A549 (cell line): Measurements from ENCODE around the gene ONECUT2. TPM values are rescaled to one million over a fixed set of nuclear protein-coding genes. Genes with fewer than 3 reads are reported as not detected.
"Not testable (repeated sequence)": the region's sequence is repeated elsewhere in the genome, so short reads cannot be mapped to it uniquely, and the experiment has no call there.

Experiments
- ATAC-seq, 2 experiments: fragments of 200-7000 bp in 1 of 2; fragments of >200 bp in 1 of 2; cut with Nextera tagmentation in 1 of 2; cut with Tn5 transposase in 1 of 2; 3 replicates each; pipeline versions ENCODE4 v1.8.0 to v1.9.1; 2018 to 2020; ENCODE audit warnings: mild to moderate bottlenecking in 1 of 2, moderate library complexity in 1 of 2
- CTCF ChIA-PET: fragments of 300-600 bp; sonication (Branson Sonifier 250); formaldehyde crosslinking; extraction: SDS; loops from one replicate; lab custom pipeline; 2021; ENCODE audit warnings: antibody characterized with exemption, inconsistent platforms; lab: Yijun Ruan, JAX
- POLR2A ChIA-PET: fragments of 350-600 bp; formaldehyde crosslinking; extraction: SDS; loops from one replicate; lab custom pipeline; 2021; ENCODE audit warnings: antibody characterized with exemption, inconsistent platforms; lab: Yijun Ruan, JAX
- DNase-seq, 2 experiments: peaks; one replicate each; pipeline versions ENCODE4 v3.0.0 to v3.0.0-alpha.2; 2011 to 2016; ENCODE audit warnings: low read depth in 1 of 2, low spot score in 1 of 2
- FAIRE-seq: peaks from 2 replicates; lab custom pipeline; 2011; peaks lifted over from hg19 to GRCh38; lab: Jason Lieb, UNC
- H3K27ac ChIP-seq, 2 experiments: fragments of >200 bp; sonication (Bioruptor Twin); formaldehyde crosslinking; 3 replicates each; pipeline ENCODE4 v1.5.1; 2016 to 2017
- H3K4me1 ChIP-seq: fragments of >200 bp; sonication (Bioruptor Twin); formaldehyde crosslinking; 3 replicates; pipeline ENCODE4 v1.6.1; 2016
- H3K4me2 ChIP-seq: fragments of >200 bp; sonication (Bioruptor Twin); formaldehyde crosslinking; 3 replicates; pipeline ENCODE4 v1.6.1; 2016
- H3K4me3 ChIP-seq: fragments of >200 bp; sonication (Bioruptor Twin); formaldehyde crosslinking; 3 replicates; pipeline ENCODE4 v1.5.1; 2016
- H3K9me3 ChIP-seq: fragments of >200 bp; sonication (Bioruptor Twin); formaldehyde crosslinking; 3 replicates; pipeline ENCODE4 v1.6.1; 2016
- CBX8 ChIP-seq: fragments of 200-600 bp; sonication (generic); IDR thresholded peaks from 2 replicates; pipeline ENCODE4 v1.6.1; 2016
- CEBPB ChIP-seq, 2 experiments: fragments of >200 bp in 1 of 2; sonication (Bioruptor Twin) in 1 of 2; formaldehyde crosslinking in 1 of 2; IDR thresholded peaks; 2 replicates each; pipeline ENCODE4 v1.6.1; 2012 to 2016
- CHD4 ChIP-seq: fragments of 200-600 bp; sonication (generic); IDR thresholded peaks from 2 replicates; pipeline ENCODE4 v1.6.1; 2016; ENCODE audit warnings: antibody characterized with exemption, mild to moderate bottlenecking, borderline replicate concordance
- EHMT2 ChIP-seq: fragments of 200-600 bp; sonication (generic); IDR thresholded peaks from 2 replicates; pipeline ENCODE4 v1.6.1; 2016; ENCODE audit warnings: antibody characterized with exemption, low read depth, mild to moderate bottlenecking, moderate library complexity
- JUN ChIP-seq, 2 experiments: fragments of >200 bp; sonication (Bioruptor Twin); formaldehyde crosslinking; IDR thresholded peaks; 2 replicates in 1 of 2; 3 replicates in 1 of 2; pipeline ENCODE4 v1.6.1; 2016 to 2017
- JUNB ChIP-seq: fragments of >200 bp; sonication (Bioruptor Twin); formaldehyde crosslinking; IDR thresholded peaks from 2 replicates; pipeline ENCODE4 v1.6.1; 2016
- TP53 ChIP-seq: fragments of 250-450 bp; sonication (Bioruptor Pico); IDR thresholded peaks from 2 replicates; pipeline ENCODE4 v1.5.0; 2021; ENCODE audit warnings: mild to moderate bottlenecking, moderate library complexity
- ZFP36 ChIP-seq: fragments of 450-650 bp; IDR thresholded peaks from 2 replicates; pipeline ENCODE4 v1.6.1; 2014; ENCODE audit warnings: borderline replicate concordance; ENCODE audit not compliant: partially characterized antibody
- WGBS: methylation state at CpG from one replicate; pipeline ENCODE4 v1.1.6; 2017; ENCODE audit errors: missing lambda C conversion rate; 5-methylcytosine and 5-hydroxymethylcytosine counted together
- polyA plus RNA-seq, 4 experiments: library from polyadenylated mRNA; depleted of rRNA in 3 of 4; stranded (reverse); fragments of >200 nt; fragmentation: RNase III in 1 of 4; extraction: RNeasy Plus Mini Kit Qiagen cat#74134 plus additional on column Dnase treatment in 1 of 4; gene quantifications; 2 replicates in 3 of 4; 3 replicates in 1 of 4; pipeline ENCODE4 v1.2.3, GENCODE V29; 2011 to 2017
- TF ChIP-seq, protein P1 (sequence below): fragments of >200 bp; sonication (Bioruptor Twin); formaldehyde crosslinking; IDR thresholded peaks from 3 replicates; pipeline ENCODE4 v1.5.1; 2016
- TF ChIP-seq, protein P2 (sequence below): fragments of 250-450 bp; sonication (Bioruptor Pico); IDR thresholded peaks from 2 replicates; pipeline ENCODE4 v1.5.0; 2021; ENCODE audit warnings: mild to moderate bottlenecking, moderate library complexity, borderline replicate concordance
- TF ChIP-seq, protein P3 (sequence below): fragments of >200 bp; sonication (Bioruptor Twin); formaldehyde crosslinking; IDR thresholded peaks from 3 replicates; pipeline ENCODE4 v1.6.1; 2016
- TF ChIP-seq, protein P4 (sequence below): fragments of 250-450 bp; sonication (Bioruptor Pico); IDR thresholded peaks from 2 replicates; pipeline ENCODE4 v1.5.0; 2020; ENCODE audit warnings: low read depth, mild to moderate bottlenecking, moderate library complexity

The ONECUT2 gene
- polyA plus RNA-seq, 2 of the 4 experiments (the other 2 are of a cell fraction), result 0.45 to 0.62 TPM

DNA sequence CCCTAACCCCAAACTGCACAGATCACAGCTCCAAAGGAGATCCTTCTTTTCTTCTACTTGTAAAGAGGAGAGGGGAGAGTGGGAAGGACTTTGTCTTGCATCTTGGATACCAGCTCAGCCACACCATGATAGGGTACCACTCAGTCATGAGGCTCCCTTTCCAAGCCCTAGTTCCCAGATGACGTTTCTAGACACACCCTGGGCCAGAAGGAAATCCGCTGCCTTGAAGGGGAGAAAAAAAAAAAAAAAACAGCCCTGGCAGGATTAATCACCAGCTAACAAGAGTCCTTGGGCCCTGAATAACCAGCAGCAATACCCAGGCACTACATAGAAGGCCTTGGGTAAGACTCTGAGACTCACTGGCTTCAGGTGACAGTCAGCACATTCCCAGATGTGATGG, 45.9 kb upstream of the ONECUT2 start (continued):
- TF ChIP-seq ZFP36, result no peak
- TF ChIP-seq, protein P1, sequence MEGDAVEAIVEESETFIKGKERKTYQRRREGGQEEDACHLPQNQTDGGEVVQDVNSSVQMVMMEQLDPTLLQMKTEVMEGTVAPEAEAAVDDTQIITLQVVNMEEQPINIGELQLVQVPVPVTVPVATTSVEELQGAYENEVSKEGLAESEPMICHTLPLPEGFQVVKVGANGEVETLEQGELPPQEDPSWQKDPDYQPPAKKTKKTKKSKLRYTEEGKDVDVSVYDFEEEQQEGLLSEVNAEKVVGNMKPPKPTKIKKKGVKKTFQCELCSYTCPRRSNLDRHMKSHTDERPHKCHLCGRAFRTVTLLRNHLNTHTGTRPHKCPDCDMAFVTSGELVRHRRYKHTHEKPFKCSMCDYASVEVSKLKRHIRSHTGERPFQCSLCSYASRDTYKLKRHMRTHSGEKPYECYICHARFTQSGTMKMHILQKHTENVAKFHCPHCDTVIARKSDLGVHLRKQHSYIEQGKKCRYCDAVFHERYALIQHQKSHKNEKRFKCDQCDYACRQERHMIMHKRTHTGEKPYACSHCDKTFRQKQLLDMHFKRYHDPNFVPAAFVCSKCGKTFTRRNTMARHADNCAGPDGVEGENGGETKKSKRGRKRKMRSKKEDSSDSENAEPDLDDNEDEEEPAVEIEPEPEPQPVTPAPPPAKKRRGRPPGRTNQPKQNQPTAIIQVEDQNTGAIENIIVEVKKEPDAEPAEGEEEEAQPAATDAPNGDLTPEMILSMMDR, result no peak

DNA sequence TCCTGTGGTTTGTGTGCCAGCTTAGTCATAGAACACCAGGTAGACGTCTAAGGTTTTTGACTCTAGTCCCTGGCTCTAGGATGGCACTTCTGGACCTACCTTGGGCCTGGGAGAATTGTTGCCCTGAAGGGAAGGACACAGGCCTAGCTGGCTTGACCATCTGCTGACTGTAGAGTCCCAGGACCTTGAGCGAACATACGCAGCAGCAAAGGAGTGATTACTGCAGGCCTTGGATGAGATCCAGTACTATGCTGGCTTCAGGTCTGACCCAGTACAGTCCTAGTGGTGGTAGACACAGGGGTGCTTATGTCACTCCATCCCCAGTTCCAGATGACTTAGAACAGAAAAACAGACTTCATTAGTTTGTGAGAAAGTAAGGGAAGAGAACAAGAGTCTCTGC, 45.1 kb upstream of the ONECUT2 start:
- TF ChIP-seq, protein P2, sequence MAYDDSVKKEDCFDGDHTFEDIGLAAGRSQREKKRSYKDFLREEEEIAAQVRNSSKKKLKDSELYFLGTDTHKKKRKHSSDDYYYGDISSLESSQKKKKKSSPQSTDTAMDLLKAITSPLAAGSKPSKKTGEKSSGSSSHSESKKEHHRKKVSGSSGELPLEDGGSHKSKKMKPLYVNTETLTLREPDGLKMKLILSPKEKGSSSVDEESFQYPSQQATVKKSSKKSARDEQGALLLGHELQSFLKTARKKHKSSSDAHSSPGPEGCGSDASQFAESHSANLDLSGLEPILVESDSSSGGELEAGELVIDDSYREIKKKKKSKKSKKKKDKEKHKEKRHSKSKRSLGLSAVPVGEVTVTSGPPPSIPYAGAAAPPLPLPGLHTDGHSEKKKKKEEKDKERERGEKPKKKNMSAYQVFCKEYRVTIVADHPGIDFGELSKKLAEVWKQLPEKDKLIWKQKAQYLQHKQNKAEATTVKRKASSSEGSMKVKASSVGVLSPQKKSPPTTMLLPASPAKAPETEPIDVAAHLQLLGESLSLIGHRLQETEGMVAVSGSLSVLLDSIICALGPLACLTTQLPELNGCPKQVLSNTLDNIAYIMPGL, result no peak
- TF ChIP-seq TP53 (no peak), JUNB (no peak), EHMT2 (no peak), JUN (IDR thresholded peaks at IDR 0.05) (no peak), CEBPB (IDR thresholded peaks at IDR 0.05) (no peak), CBX8 (no peak), CHD4 (no peak)
- TF ChIP-seq, protein P3, sequence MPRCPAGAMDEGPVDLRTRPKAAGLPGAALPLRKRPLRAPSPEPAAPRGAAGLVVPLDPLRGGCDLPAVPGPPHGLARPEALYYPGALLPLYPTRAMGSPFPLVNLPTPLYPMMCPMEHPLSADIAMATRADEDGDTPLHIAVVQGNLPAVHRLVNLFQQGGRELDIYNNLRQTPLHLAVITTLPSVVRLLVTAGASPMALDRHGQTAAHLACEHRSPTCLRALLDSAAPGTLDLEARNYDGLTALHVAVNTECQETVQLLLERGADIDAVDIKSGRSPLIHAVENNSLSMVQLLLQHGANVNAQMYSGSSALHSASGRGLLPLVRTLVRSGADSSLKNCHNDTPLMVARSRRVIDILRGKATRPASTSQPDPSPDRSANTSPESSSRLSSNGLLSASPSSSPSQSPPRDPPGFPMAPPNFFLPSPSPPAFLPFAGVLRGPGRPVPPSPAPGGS, result no peak
- TF ChIP-seq, protein P4, sequence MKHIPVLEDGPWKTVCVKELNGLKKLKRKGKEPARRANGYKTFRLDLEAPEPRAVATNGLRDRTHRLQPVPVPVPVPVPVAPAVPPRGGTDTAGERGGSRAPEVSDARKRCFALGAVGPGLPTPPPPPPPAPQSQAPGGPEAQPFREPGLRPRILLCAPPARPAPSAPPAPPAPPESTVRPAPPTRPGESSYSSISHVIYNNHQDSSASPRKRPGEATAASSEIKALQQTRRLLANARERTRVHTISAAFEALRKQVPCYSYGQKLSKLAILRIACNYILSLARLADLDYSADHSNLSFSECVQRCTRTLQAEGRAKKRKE (CRISPR knock-in tag), result no peak
- Histone ChIP-seq H3K4me2 (no peak overlapping the region), H3K4me1 (no peaks in the 10 kb centered on the region), H3K9me3 (no peaks in the 10 kb centered on the region; the same call in 2 of the 3 replicates), H3K4me3 (no peak overlapping the region), H3K27ac (no peak overlapping the region)
- FAIRE-seq, result no peak
- ATAC-seq, result no peak
- WGBS, result 17% methylated on average over 2 of the region's 3 CpGs
- POLR2A ChIA-PET, result no interaction called here
- CTCF ChIA-PET, result interaction anchor here (1.3 to 1.7 kb wide), 2 partner anchors 154 to 520 kb away, joined by 3 to 4 read pairs; no protein-coding TSS in a partner anchor
- DNase-seq, result no peak

DNA sequence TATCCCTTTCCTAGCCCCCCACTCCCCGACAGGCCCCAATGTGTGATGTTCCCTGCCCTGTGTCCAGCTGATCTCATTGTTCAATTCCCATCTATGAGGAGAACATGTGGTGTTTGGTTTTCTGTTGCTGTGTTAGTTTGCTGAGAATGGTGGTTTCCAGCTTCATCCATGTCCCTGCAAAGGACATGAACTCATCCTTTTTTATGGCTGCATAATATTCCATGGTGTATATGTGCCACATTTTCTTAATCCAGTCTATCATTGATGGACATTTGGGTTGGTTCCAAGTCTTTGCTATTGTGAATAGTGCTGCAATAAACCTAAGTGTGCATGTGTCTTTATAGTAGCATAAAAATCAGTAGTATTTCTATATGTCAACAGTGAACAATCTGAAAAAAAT, 40.4 kb upstream of the ONECUT2 start:
- ATAC-seq, POLR2A ChIA-PET, FAIRE-seq, H3K4me2 ChIP-seq, DNase-seq, H3K9me3 ChIP-seq, H3K27ac ChIP-seq, CTCF ChIA-PET, H3K4me1 ChIP-seq, H3K4me3 ChIP-seq: not testable (repeated sequence)
- 0% methylated on average over 1 of the region's 1 CpG for WGBS

DNA sequence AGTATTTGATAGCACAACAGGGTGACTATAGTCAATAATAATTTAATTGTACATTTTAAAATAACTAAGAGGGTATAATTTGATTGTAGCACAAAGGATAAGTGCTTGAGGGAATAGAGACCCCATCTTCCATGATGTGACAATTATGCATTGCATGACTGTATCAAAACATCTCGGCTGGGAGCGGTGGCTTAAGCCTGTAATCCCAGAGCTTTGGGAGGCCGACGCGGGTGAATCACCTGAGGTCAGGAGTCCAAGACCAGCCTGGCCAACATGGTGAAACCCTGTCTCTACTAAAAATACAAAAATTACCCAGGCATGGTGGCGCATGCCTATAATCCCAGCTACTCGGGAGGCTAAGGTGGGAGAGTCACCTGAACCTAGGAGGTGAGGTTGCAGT, 38.3 kb upstream of the ONECUT2 start:
- FAIRE-seq, result not testable (repeated sequence)

More for the DNA sequence above, 38.3 kb upstream of the ONECUT2 start:
- H3K9me3 ChIP-seq, H3K4me1 ChIP-seq, H3K4me2 ChIP-seq, H3K27ac ChIP-seq, H3K4me3 ChIP-seq, DNase-seq, CTCF ChIA-PET, ATAC-seq, POLR2A ChIA-PET: not testable (repeated sequence)
- WGBS, result 40% methylated on average over 7 of the region's 7 CpGs
